HG03378 (cell line): ENCODE data around the gene RASGRF2.
A peak's percentile ranks its signal among the peaks of the same experiment; 100 is the strongest.

Source experiments
- ATAC-seq: cut with Tn5 transposase; IDR thresholded peaks from one replicate; pipeline ENCODE4 v1.9.1; 2021; ENCODE audit warnings: mild to moderate bottlenecking, moderate library complexity; ENCODE audit not compliant: unreplicated experiment

RASGRF2 gene

DNA sequence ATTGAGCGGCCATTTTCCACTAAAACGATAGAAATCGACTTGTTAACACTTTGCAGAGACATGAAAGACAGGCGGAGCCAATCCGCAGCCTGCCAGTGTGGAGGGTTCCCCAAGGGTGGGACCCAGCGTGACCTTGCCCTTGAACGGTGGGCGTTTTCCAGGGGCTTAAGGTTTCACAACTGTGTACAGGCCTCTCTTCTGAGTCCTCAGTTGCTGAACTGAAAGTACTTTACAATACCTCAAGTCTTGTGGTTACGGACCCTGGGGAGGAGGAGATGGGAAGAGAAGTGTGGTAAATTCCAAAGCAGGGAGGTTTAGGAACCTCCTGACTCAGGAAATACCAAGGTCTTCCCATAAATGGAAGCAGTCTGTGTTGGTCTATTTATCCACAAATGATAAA, 204.8 kb downstream of the RASGRF2 start:
- no peak for ATAC-seq

DNA sequence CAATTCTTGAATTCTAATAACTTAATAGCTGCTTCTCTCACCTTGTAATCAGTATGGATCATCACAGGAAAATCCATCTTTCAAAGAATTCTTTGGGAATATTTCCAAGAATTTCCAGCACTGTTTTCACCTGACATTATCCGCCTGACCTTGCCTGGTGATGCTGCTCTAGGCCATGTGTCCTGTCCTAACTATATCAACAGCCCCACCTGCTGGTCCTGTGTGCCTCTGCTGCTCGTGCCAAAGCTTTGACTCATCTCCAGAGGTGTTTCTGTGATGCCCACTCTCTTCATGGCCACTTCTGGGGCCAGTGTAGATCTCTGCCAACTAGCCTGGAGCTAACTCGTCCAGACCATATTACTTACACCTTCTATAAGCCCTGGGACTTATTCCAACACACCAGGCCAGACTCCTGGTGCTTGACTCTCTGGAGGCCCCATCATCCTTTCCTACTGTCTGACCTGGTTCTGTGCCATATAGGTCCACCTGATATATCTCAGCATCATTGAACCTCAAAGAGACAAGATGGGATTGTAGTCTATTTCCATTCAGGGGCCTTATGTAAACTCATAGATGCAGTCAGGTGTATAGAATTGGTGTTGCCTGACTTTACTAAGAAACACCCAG, 205.4 kb downstream of the RASGRF2 start:
- ATAC-seq: peak; percentile 66

DNA sequence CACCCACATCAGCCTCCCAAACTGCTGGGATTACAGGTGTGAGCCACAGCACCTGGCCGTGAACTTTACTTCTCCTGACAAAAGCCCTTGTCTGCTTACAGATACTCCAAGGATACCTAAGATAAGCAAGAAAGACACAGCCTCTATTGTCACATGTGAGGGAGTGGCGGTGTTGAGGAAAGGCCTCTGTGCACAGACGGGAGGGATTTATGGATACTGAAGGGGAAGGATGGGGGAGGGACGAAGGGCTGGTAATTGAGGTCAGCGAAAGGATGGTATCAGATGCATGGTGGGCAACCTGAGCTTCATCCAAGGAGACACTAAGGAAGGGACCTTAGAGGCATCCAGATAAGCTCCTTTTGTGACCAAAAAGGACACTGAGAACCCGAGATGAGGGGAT, 206.3 kb downstream of the RASGRF2 start:
- ATAC-seq: no peak

DNA sequence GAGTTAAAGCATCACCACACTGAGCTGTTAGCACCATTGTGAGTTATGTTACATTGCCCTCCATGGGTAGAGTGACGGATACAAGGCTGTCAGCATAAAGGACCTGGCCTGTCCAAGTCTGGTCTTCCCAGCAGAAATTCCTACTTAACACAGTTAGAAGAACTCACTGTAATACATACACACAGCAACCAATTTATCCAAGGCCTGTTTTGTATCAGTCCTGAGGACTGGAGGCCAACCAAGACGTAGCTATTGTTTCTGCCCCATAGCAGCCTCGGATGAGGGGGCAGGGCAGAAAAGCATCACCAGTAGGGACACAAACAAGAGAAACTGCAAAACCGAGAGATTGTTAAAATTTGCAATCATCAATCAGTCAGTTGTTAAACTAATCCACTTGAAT, 206.9 kb downstream of the RASGRF2 start:
- no peak for ATAC-seq

DNA sequence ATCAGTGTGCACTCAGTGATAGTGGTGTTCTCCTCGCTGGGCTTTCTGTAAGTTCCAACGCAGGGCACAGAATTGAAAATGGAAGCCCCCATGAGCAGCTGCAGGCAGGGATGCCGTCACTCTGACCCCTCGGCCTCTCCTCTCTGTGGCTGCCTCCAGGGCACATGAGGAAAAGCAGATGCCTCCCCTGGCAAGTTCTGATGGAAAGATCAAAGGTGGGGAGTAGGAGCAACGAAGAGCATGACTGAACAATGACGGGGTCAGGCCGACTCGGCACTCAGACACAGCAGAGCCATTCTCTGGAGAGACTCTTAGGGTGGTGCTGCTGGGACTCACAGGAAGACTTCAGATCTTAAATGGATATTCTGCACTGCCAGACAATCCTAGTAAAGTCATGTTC, 207.4 kb downstream of the RASGRF2 start:
- no peak for ATAC-seq

DNA sequence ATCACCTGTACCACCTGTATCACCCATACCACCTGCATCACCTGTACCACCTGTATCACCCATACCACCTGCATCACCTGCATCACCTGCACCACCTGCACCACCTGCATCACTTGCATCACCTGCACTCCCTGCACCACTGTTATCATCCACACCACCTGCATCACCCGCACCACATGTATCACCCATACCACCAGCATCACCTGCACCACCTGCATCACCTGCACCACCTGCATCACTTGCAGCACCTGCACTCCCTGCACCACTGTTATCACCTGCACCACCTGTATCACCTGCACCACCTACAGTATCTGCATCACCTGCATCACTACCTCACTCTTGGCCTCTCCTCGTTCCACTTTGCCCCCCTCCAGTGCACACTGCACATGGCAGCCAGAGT, 209.8 kb downstream of the RASGRF2 start:
- no peak for ATAC-seq

DNA sequence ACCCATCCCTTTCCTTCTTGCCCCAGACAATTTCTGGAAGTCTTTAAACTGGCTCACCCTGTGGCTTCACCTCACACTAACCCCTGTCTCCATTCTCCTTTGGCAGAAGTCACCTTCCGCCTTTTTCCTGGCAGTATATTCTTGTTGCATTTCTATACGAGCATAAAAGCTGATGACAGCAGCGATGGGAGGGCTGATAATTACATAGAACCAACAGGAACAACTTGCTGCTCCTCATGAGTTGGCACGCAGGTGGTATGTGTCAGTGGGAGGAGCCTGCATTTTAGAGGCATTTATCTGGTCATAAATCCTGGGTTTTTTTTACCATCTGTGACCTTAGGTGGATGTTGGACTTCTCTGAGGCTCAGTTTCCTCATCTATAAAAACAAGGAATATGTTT, 211.6 kb downstream of the RASGRF2 start:
- no peak for ATAC-seq

DNA sequence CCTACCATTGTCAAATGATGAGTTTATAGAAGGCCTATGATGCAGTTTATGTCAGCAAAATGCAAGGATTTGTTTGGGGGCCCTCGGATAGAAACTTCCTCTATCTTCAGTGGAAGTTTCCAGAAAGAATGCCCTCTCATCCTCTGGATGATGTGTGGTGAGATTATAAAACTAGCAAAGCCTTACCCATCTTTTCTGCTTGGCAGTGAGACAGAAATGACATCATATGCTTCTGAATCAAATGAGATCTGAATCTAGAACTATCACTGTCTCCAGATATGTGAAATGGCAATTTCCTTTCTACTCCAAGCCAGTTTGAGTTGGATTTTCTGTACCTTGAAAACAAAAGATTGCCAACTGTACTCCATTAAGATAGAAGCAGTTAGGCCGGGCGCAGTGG, 212.5 kb downstream of the RASGRF2 start:
- ATAC-seq: no peak

DNA sequence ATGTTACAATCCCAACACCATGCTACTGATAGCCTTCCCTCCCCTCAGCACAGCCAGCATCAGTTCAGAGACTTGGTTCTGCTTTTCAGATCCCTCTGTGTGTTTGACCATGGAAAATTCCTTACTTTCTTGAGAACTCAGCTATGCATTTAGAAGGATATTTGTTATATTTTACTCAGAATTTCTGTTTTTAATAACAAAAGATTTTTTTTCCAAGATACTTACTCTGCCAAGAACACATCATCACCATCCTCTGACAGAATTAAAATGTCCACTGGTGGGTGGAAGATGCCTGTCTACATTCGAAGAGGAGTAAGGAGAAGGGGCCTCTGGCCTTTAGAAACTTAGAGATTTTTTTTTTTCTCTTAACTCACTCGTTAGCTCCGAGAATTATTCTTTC, 216.9 kb downstream of the RASGRF2 start:
- no peak for ATAC-seq

DNA sequence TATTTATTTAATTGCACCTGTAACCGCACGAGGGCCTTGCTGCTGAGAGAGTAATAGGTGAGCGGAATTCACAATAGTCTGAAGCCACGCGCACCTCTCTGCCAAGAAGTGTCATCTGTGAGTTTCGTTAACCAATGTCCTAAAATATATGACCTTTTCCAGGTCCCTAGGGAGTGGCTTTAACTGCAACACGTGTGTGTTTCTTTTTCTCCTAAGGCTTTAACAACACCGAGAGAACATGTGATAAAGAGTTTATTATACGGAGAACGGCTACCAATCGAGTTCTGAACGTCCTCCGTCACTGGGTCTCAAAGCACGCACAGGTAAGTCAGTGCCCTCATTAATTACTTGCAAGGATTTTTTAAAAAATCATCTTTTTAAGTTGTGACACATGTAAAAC, 219.8 kb downstream of the RASGRF2 start:
- no peak for ATAC-seq

DNA sequence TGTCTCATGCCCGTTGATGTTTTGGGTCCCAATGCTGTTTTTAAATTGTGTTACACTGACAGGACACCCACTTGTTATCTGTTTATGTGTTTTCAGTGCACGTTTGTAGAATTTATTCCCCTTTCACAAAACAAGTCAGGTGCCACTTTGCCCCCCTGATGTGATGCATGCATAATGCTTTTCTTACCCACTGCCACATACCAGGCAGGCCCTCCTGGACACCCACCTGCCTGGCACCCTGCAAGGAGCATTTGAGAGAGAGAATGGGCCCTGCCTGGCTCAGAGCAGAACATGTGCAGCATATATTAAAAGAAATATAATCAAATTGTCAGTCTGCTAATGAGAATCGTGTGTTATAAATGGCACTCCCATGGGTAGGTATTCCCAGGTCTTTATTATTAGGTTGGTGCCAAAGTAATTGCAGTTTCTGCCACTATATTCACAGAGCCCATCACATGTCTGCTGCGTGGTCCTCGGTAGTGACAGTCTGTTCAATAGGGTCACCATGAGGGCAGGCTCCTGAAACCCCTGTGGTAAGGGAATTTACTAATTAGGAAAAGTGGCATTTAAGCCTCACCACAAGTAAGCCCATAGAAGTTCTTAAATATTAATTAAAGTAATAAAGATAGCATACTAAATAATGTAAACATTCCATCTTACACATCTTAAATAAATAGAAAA, 220.8 kb downstream of the RASGRF2 start:
- no peak for ATAC-seq

DNA sequence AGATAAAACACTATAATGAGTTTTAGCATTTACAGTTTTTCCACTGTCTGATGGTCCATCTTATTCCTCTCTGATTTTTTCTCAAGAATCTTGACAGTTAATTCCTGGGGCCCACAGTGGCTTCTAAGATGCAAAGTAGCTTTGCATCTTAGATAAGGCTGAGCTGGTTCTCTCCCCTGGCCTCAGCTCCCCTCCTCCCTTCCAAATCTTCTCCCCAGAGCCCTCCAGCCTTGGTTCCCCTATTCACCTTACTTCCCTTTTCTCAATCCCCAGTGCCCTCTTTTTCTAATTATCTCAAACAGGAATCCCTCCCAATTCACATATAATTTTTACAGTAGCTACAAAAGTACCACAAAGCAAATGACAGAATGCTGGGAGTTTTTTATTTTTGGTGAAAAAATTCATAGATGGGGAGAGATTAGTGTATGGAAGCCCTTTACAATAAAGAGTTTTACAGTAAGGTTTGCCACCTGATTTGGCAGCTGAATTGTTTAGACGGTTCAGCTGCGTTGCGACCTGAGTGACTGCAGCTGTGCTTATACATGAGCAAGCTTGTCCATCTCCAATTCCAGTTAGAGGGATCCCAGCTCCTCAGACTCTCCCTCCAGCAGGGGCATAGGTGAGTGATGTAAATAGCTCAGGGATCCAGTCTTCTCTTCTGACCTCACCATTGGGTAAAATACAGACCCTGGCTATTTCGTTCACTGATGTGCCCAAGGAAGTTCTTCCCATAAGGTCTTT, 221.6 kb downstream of the RASGRF2 start:
- ATAC-seq: no peak

DNA sequence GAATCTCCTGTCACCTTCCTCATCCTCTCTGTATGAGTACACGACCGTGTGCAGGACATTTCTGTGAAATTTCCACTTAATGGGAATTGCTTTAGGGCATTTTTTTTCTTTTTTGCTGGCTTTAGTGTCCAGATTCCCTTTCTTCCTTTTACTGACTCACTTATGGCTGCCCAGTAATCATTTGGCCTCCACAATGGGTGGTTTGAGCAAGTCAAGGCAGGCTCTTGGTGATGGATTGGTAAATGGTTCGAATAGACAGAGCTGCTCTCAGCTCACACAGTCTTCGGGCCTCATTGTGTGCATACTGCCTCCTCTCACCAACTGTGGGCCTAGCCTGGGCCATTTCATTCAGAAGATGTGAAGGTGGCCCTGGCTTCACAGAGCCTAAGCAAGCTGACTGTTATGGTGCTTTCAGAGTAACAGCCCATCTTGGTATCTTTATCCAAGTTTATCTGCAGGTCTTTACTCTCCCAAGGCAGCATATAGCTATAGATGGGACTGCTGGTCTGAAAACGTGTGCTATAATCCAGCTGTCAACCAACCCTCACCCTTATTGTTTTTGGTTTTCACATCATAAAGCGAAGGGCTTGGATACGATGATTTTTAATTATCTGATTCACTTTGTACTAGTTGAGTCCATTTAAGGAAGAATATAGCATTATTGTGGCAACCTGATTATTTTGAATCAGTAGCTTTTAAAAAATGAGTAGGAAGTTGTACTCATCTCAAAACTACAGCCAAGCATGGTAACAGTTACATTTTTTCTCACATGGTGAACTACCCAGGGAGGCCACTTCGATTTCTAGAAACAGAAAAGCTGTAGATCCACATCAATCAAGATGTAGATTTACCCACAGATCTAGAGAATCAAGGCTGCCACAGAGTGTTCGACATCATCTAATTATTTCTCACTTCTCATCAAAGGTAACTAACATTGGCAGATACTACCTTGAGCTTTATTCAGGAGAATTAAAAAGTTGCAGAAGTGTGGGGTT, 222.5 kb downstream of the RASGRF2 start:
- ATAC-seq: no peak

DNA sequence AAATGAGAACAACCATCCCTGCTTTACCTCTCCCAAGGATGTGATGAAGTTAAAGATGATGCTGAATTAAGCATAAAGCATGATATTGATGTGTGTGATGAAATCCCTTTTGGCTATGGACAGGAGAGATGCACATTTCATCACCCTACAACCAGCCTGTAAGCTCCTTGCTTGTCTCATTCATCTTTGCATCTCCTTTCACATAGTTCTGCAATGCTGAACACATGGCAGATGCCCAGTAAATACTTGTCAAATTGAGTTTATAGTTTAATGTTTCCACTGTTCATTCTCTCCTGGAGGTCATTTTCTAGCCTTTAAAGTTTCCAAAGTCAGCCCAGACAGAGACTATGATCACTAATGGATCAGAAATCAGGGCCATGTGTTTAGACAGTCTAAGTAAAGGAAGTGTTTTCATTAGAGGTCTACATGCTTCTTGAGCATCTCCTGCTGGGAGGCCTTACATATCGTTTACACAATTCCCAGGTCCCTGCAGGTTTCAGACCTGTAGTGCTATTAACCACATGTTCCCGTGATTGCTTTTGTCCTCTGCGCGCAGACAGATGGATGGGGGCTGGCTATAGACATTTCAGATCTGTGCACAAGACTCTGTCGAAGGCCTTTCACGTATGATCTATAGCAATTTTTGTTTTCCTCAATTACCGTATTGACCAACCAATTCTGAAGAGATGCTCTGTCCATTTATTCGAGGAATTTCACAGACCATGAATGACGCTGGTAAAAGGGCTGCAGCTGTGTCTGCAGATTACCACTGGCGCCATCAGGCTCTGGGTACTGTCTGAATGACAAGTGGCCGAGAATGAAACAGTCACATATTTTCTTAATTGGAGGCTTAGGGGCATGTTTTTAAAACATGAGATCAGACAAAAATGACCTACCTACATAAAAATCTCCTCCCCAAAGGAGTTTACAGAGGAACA, 223.9 kb downstream of the RASGRF2 start:
- no peak for ATAC-seq

DNA sequence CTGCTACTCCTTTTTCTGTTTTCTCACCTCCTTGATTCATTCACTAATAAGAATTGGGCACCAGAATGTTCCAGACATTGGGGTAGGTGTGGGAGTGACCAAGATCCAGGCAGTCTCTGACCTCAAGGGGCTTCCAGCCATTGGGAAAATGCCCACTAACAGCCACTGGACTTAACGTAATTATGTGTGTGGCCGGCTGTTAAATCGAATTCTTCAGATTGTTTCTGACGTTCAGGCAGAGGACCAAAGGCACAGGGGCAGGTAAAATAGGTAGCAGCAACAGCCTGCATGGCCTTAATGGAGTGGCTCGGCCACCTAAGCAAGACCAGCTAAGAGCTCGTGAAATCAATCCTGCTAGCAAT, 224.6 kb downstream of the RASGRF2 start:
- no peak for ATAC-seq

DNA sequence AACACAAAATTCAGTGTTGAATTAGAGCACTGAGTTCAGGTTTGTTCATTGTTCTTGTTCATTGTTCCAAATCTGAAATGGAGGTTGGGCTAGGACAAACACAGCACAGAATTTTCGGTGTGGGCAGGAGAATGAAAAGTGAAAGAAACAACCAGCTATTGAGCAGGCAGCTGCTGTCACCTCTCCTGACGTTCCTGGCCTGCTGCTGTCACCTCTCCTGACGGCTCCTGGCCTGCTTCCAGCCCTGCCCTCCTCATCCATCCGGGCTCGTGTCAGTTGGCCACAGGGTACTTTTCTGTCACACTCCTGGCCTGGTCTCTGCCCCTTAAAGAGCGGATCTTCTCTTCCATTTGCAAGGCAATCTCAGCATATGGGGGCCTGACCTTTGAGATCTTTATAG, 227.7 kb downstream of the RASGRF2 start:
- no peak for ATAC-seq

DNA sequence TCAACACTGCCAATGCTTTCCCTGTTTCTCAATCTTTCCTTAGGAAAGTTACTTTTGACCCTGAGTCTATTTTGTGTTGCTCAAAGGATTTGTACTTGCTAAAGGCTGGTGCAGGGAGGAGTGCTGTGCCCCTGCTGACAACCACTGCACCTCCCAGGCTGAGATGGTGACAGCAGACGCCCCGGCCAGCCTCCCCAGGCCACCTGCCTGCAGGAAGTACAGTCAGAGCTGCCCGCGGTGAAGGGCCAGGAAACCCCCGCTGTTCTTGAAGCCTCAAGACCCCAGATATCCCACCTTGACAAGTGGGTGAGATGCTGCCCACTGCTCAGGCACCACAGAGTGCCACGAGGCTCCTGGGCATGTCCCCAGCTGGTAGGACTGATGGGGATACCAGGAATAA, 228.8 kb downstream of the RASGRF2 start:
- ATAC-seq: no peak

DNA sequence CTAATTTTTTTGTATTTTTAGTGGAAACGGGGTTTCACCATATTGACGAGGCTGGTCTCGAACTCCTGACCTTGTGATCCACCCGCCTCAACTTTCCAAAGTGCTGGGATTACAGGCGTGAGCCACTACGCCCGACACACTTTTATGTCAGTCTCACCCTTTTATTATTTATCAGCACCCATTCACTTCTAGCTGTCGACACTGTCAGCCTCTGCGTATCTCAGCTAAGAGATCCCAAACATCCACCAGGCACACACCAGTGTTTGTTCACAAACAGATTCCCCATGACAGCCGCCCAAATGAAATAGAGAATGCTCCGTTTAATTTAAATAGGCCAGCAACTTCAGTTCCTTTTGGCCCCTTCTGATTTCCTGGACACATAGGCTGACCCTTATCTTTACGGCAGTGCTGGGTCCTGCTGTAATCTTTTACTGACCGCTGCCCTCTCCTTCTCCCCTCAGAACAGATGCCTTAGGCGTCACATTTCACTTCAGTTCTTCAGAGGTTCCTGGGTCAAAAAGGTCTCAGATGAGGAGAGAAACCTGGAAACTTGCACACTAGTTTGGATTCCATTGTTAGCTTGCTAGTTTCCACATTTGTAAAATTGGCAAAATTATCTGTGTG, 229.8 kb downstream of the RASGRF2 start:
- ATAC-seq: no peak

DNA sequence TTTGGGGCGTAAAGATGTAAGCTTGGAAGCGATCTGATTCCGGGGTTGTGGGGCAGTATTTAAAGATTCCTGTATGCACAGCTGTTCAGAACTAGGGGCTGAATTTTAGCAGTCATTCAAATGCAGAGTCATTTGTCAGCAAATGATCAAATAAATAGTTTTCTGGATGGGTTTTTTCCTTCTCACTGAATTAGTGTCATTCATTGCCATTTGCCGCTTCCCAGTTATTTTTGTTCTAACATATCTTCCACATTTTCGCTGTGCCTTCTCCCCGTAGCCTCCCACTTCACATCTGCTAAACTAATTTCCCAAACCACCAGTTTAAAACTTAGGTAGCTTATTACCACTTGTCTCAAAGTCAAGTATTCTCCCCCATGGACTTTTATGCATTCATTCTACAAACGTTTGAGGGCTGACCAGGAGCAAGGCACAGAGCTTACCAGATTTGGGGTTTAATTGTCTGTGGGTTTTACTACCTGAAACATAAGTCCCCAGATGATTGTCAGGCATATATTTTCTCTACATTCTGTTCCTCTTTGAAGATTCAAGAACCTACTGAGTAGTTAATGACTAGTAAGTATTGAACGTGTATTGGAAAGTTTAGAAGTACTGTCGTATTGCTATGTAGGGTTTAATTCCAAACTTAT, 231.7 kb downstream of the RASGRF2 start:
- no peak for ATAC-seq
